Parathyroid adenoma (tissue), 2 donors: ENCODE data around the gene UTP18.
"Not testable (repeated sequence)": the region's sequence is repeated elsewhere in the genome, so short reads cannot be mapped to it uniquely, and the experiment has no call there.

Source experiments
- H2AFZ ChIP-seq: fragments of 300-600 bp; sonication (generic); one replicate; pipeline ENCODE4 v1.7.0; 2017; ENCODE audit warnings: antibody characterized with exemption, mild to moderate bottlenecking
- H3K27ac ChIP-seq: fragments of 300-600 bp; sonication (generic); one replicate; pipeline ENCODE4 v1.7.0; 2017
- H3K27me3 ChIP-seq: fragments of 300-600 bp; sonication (generic); one replicate; pipeline ENCODE4 v1.7.0; 2017; ENCODE audit warnings: low read length; ENCODE audit not compliant: control insufficient read depth, insufficient read depth
- H3K36me3 ChIP-seq: fragments of 300-600 bp; sonication (generic); one replicate; pipeline ENCODE4 v1.7.0; 2017; ENCODE audit warnings: low read length; ENCODE audit not compliant: control insufficient read depth, insufficient read depth
- H3K4me1 ChIP-seq: fragments of 300-600 bp; sonication (generic); one replicate; pipeline ENCODE4 v1.7.0; 2017; ENCODE audit warnings: control low read depth
- H3K4me2 ChIP-seq: fragments of 300-600 bp; sonication (generic); one replicate; pipeline ENCODE4 v1.7.0; 2017; ENCODE audit warnings: low read length
- H3K4me3 ChIP-seq: fragments of 300-600 bp; sonication (generic); one replicate; pipeline ENCODE4 v1.7.0; 2017; ENCODE audit warnings: low read depth, low read length
- H3K79me2 ChIP-seq: fragments of 300-600 bp; sonication (generic); one replicate; pipeline ENCODE4 v1.7.0; 2017; ENCODE audit warnings: control low read depth
- H3K9ac ChIP-seq: fragments of 300-600 bp; sonication (generic); one replicate; pipeline ENCODE4 v1.7.0; 2017; ENCODE audit warnings: mild to moderate bottlenecking
- H3K9me3 ChIP-seq: fragments of 300-600 bp; sonication (generic); one replicate; pipeline ENCODE4 v1.7.0; 2017; ENCODE audit warnings: low read length; ENCODE audit not compliant: control insufficient read depth
- CTCF ChIP-seq: fragments of 300-600 bp; sonication (generic); IDR thresholded peaks from one replicate; pipeline ENCODE4 v1.7.0; 2017; ENCODE audit warnings: antibody characterized with exemption, mild to moderate bottlenecking
- donor health status: primary hyperparathyroidism.

UTP18 gene

GRCh38 chr17:51275381-51275780, 15.0 kb downstream of the UTP18 start:
- no peak overlapping the region for H3K4me2 ChIP-seq
- H3K27me3 ChIP-seq = no peaks in the 10 kb centered on the region
- H3K4me3 ChIP-seq = no peak overlapping the region
- H3K27ac ChIP-seq = no peak overlapping the region
- H3K4me1 ChIP-seq = no peaks in the 10 kb centered on the region
- no peak overlapping the region for H3K9ac ChIP-seq
- H3K9me3 ChIP-seq = no peaks in the 10 kb centered on the region
- H3K79me2 ChIP-seq = peaks cover 4% of the 10 kb centered on the region
- H2AFZ ChIP-seq = no peak overlapping the region
- H3K36me3 ChIP-seq = no peaks in the 10 kb centered on the region
- TF ChIP-seq CTCF = no peak

GRCh38 chr17:51279183-51279582, 18.8 kb downstream of the UTP18 start:
- no peak overlapping the region for H3K9ac ChIP-seq
- no peaks in the 10 kb centered on the region for H3K4me1 ChIP-seq
- no peaks in the 10 kb centered on the region for H3K79me2 ChIP-seq
- TF ChIP-seq CTCF = no peak
- no peaks in the 10 kb centered on the region for H3K9me3 ChIP-seq
- H3K4me2 ChIP-seq = no peak overlapping the region
- H3K27ac ChIP-seq = no peak overlapping the region
- no peaks in the 10 kb centered on the region for H3K27me3 ChIP-seq
- H3K4me3 ChIP-seq = no peak overlapping the region
- no peak overlapping the region for H2AFZ ChIP-seq
- H3K36me3 ChIP-seq = no peaks in the 10 kb centered on the region

- Histone ChIP-seq H3K4me2 (no peak overlapping the region), H2AFZ (no peak overlapping the region), H3K9ac (no peak overlapping the region), H3K4me3 (no peak overlapping the region), H3K79me2 (peaks cover 2% of the 10 kb centered on the region), H3K27me3 (no peaks in the 10 kb centered on the region), H3K4me1 (no peaks in the 10 kb centered on the region), H3K9me3 (no peaks in the 10 kb centered on the region), H3K27ac (no peak overlapping the region), H3K36me3 (no peaks in the 10 kb centered on the region)
- TF ChIP-seq CTCF = no peak
Measured at GRCh38 chr17:51287412-51287811, 27.1 kb downstream of the UTP18 start.

GRCh38 chr17:51289696-51290111, 29.4 kb downstream of the UTP18 start:
- Histone ChIP-seq H2AFZ (no peak overlapping the region), H3K27ac (no peak overlapping the region), H3K36me3 (no peaks in the 10 kb centered on the region), H3K4me2 (no peak overlapping the region), H3K9me3 (no peaks in the 10 kb centered on the region), H3K79me2 (peaks cover 2% of the 10 kb centered on the region), H3K27me3 (no peaks in the 10 kb centered on the region), H3K9ac (no peak overlapping the region), H3K4me1 (no peaks in the 10 kb centered on the region), H3K4me3 (no peak overlapping the region)
- no peak for TF ChIP-seq CTCF

- not testable (repeated sequence) for H3K27me3 ChIP-seq, H2AFZ ChIP-seq, H3K79me2 ChIP-seq, H3K27ac ChIP-seq, H3K4me2 ChIP-seq, H3K4me3 ChIP-seq, H3K9me3 ChIP-seq, H3K9ac ChIP-seq, H3K4me1 ChIP-seq, H3K36me3 ChIP-seq
Measured at GRCh38 chr17:51294338-51294737, 34.0 kb downstream of the UTP18 start.
